ENCODE results near the gene NEUROD2.

- TF ChIP-seq POLR2A (IDR thresholded peaks at IDR 0.05; ENCODE audit: low read depth, low read length) (no peak), TAF1 (IDR thresholded peaks at IDR 0.05; ENCODE audit: borderline replicate concordance, low read depth, low read length) (no peak)
Measured at GRCh38 chr17:39599665-39600231, 8.0 kb downstream of the NEUROD2 start.

All from GM12892 (cell line).